Measurements from ENCODE around the gene CDKL4.
"Not testable (repeated sequence)": the region's sequence is repeated elsewhere in the genome, so short reads cannot be mapped to it uniquely, and the experiment has no call there.

Gene CDKL4

DNA sequence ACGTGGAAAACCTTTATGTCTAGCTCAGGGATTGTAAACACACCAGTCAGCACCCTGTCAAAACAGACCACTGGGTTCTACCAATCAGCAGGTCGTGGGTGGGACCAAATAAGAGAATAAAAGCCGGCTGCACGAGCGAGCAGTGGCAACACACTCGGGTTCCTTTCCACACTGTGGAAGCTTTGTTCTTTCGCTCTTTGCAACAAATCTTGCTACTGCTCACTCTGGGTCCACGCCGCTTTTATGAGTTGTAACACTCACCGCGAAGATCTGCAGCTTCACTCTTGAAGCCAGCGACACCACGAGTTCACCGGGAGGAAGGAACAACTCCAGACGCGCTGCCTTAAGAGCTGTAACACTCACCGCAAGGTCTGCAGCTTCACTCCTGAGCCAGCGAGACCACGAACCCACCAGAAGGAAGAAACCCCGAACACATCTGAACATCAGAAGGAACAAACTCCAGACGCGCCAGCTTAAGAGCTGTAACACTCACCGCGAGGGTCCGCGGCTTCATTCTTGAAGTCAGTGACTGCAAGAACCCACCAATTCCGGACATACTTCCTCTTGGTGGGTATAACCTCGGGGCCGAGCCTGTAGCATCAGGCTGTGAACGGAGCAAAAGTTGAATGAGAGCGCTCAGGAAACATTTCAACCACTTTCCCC is 1.3 kb upstream of the CDKL4 start:
- H3K4ac ChIP-seq (ENCODE audit: low read depth in 1 of 2, low read length in 2 of 2); H3K27me3 ChIP-seq (ENCODE audit: control insufficient read depth in 1 of 2, insufficient read depth in 1 of 2, low read length in 2 of 2); H2BK120ac ChIP-seq (ENCODE audit: low read depth, low read length); H3K14ac ChIP-seq (ENCODE audit: low read length in 2 of 2); H2AFZ ChIP-seq (ENCODE audit: low read depth, low read length); H4K8ac ChIP-seq (ENCODE audit: low read length); H3K4me3 ChIP-seq (ENCODE audit: insufficient read depth in 1 of 2, low read depth in 1 of 2, low read length in 2 of 2); H3K4me1 ChIP-seq (ENCODE audit: control insufficient read depth, insufficient read depth, low read depth, low read length); H3K9ac ChIP-seq (ENCODE audit: low read length); H3K79me1 ChIP-seq (replicated peaks; ENCODE audit: low read length, poor library complexity, severe bottlenecking); H4K91ac ChIP-seq (ENCODE audit: low read length); H3K4me2 ChIP-seq (ENCODE audit: low read length, poor library complexity, severe bottlenecking); H3K27ac ChIP-seq (ENCODE audit: low read length, poor library complexity, severe bottlenecking); H2AK5ac ChIP-seq (ENCODE audit: low read length, severe bottlenecking); H3K23ac ChIP-seq (ENCODE audit: low read length in 2 of 2); H3K18ac ChIP-seq (ENCODE audit: low read depth in 1 of 2, low read length in 2 of 2); H2BK5ac ChIP-seq (ENCODE audit: low read depth, low read length, poor library complexity, severe bottlenecking); H2BK15ac ChIP-seq (ENCODE audit: low read depth, poor library complexity, severe bottlenecking); H2BK12ac ChIP-seq (ENCODE audit: low read length in 2 of 2); H3K9me3 ChIP-seq (ENCODE audit: control insufficient read depth, low read length); DNase-seq: not testable (repeated sequence)
- WGBS = 97% methylated on average over 31 of the region's 31 CpGs
- H3K36me3 ChIP-seq (ENCODE audit: control insufficient read depth in 1 of 2, insufficient read depth in 2 of 2, low read depth in 1 of 2, low read length in 2 of 2) = peaks cover 13 to 25% of the 10 kb centered on the region in 2 experiments

DNA sequence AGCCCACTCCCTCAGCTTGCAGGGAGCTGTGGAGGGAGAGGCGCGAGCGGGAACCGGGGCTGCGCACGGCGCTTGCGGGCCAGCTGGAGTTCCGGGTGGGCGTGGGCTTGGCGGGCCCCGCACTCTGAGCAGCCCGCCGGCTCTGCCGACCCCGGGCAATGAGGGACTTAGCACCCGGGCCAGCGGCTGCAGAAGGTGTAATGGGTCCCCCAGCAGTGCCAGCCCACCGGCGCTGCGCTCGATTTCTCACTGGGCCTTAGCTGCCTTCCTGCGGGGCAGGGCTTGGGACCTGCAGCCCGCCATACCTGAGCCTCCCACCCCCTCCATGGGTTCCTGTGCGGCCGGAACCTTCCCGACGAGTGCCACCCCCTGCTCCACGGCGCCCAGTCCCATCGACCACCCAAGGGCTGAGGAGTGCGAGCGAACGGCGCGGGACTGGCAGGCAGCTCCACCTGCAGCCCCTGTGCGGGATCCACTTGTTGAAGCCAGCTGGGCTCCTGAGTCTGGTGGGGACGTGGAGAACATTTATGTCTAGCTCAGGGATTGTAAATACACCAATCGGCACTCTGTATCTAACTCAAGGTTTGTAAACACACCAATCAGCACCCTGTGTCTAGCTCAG is 582 bp upstream of the CDKL4 start:
- H2AFZ ChIP-seq (ENCODE audit: low read depth, low read length); H2BK5ac ChIP-seq (ENCODE audit: low read depth, low read length, poor library complexity, severe bottlenecking); H3K9me3 ChIP-seq (ENCODE audit: control insufficient read depth, low read length); H3K18ac ChIP-seq (ENCODE audit: low read depth in 1 of 2, low read length in 2 of 2); H3K4ac ChIP-seq (ENCODE audit: low read depth in 1 of 2, low read length in 2 of 2); H3K4me3 ChIP-seq (ENCODE audit: insufficient read depth in 1 of 2, low read depth in 1 of 2, low read length in 2 of 2); H2BK12ac ChIP-seq (ENCODE audit: low read length in 2 of 2); H2AK5ac ChIP-seq (ENCODE audit: low read length, severe bottlenecking); H3K9ac ChIP-seq (ENCODE audit: low read length); H3K27me3 ChIP-seq (ENCODE audit: control insufficient read depth in 1 of 2, insufficient read depth in 1 of 2, low read length in 2 of 2); H3K79me1 ChIP-seq (replicated peaks; ENCODE audit: low read length, poor library complexity, severe bottlenecking); DNase-seq; H3K23ac ChIP-seq (ENCODE audit: low read length in 2 of 2); H4K91ac ChIP-seq (ENCODE audit: low read length); H2BK15ac ChIP-seq (ENCODE audit: low read depth, poor library complexity, severe bottlenecking); H3K4me1 ChIP-seq (ENCODE audit: control insufficient read depth, insufficient read depth, low read depth, low read length); H3K4me2 ChIP-seq (ENCODE audit: low read length, poor library complexity, severe bottlenecking); H2BK120ac ChIP-seq (ENCODE audit: low read depth, low read length); H3K14ac ChIP-seq (ENCODE audit: low read length in 2 of 2); H3K27ac ChIP-seq (ENCODE audit: low read length, poor library complexity, severe bottlenecking); H4K8ac ChIP-seq (ENCODE audit: low read length): not testable (repeated sequence)
- WGBS = over 99% methylated on average over 39 of the region's 39 CpGs
- H3K36me3 ChIP-seq (ENCODE audit: control insufficient read depth in 1 of 2, insufficient read depth in 2 of 2, low read depth in 1 of 2, low read length in 2 of 2) = peaks cover 13 to 18% of the 10 kb centered on the region in 2 experiments

DNA sequence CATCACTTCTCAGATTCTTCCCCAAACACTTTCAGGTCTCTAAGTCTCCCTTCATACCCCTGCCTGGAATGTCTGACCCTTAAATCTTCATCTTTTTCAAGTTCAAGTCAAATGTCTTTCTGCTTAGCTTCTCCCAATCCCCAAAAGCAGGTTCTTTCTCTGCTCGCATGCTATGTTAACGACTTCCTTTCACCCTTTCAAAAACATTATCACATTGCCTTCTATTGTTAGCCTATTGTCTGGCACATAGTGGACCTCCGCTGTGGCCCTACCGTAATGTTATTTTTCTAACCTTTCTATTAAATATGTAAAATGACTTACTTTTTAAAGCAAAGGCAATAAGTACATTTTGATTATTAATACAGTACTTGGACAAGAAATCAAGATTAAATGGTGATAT is 2.2 kb downstream of the CDKL4 start:
- no peak overlapping the region for H3K4me3 ChIP-seq (ENCODE audit: insufficient read depth in 1 of 2, low read depth in 1 of 2, low read length in 2 of 2)
- no peak overlapping the region for H3K27ac ChIP-seq (ENCODE audit: low read length, poor library complexity, severe bottlenecking)
- H4K8ac ChIP-seq (ENCODE audit: low read length) = no peak overlapping the region
- H2AK5ac ChIP-seq (ENCODE audit: low read length, severe bottlenecking) = no peak overlapping the region
- WGBS = 61% methylated on average over 2 of the region's 4 CpGs
- no peak overlapping the region for H3K4me2 ChIP-seq (ENCODE audit: low read length, poor library complexity, severe bottlenecking)
- H3K14ac ChIP-seq (ENCODE audit: low read length in 2 of 2) = no peak overlapping the region
- no peak overlapping the region for H2BK12ac ChIP-seq (ENCODE audit: low read length in 2 of 2)
- H2AFZ ChIP-seq (ENCODE audit: low read depth, low read length) = no peak overlapping the region
- no peak overlapping the region for H3K23ac ChIP-seq (ENCODE audit: low read length in 2 of 2)
- no peak overlapping the region for H2BK120ac ChIP-seq (ENCODE audit: low read depth, low read length)
- peaks cover 0 to 13% of the 10 kb centered on the region in 2 experiments for H3K36me3 ChIP-seq (ENCODE audit: control insufficient read depth in 1 of 2, insufficient read depth in 2 of 2, low read depth in 1 of 2, low read length in 2 of 2)
- DNase-seq = no peak
- H3K18ac ChIP-seq (ENCODE audit: low read depth in 1 of 2, low read length in 2 of 2) = no peak overlapping the region
- H2BK5ac ChIP-seq (ENCODE audit: low read depth, low read length, poor library complexity, severe bottlenecking) = no peak overlapping the region
- no peaks in the 10 kb centered on the region for H3K9me3 ChIP-seq (ENCODE audit: control insufficient read depth, low read length)
- no peaks in the 10 kb centered on the region for H3K27me3 ChIP-seq (ENCODE audit: control insufficient read depth in 1 of 2, insufficient read depth in 1 of 2, low read length in 2 of 2)
- H4K91ac ChIP-seq (ENCODE audit: low read length) = no peak overlapping the region
- no peak overlapping the region for H3K9ac ChIP-seq (ENCODE audit: low read length)
- no peak overlapping the region for H3K4ac ChIP-seq (ENCODE audit: low read depth in 1 of 2, low read length in 2 of 2)
- no peaks in the 10 kb centered on the region for H3K79me1 ChIP-seq (replicated peaks; ENCODE audit: low read length, poor library complexity, severe bottlenecking)
- H3K4me1 ChIP-seq (ENCODE audit: control insufficient read depth, insufficient read depth, low read depth, low read length) = peaks cover 1% of the 10 kb centered on the region
- no peak overlapping the region for H2BK15ac ChIP-seq (ENCODE audit: low read depth, poor library complexity, severe bottlenecking)

DNA sequence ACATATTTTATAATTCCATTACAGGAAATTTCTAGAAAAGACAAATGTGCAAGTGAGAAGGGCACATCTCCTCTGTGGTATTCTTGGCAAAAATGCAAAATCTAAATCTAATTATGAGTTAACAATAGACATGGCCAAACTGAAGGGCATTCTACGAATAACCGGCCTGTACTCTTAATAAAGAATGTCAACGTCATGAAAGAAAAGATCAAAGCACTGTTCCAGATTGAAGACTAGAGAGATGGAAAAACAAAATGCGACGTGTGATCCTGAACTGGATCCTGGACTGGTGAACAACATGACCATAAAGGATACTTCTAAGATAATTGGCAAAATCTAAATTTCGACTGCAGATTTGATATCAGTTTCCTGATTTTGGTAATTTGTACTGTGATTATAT is 3.0 kb downstream of the CDKL4 start:
- DNase-seq = no peak
- no peak overlapping the region for H3K18ac ChIP-seq (ENCODE audit: low read depth in 1 of 2, low read length in 2 of 2)
- no peak overlapping the region for H3K14ac ChIP-seq (ENCODE audit: low read length in 2 of 2)
- H4K91ac ChIP-seq (ENCODE audit: low read length) = no peak overlapping the region
- no peak overlapping the region for H3K4me3 ChIP-seq (ENCODE audit: insufficient read depth in 1 of 2, low read depth in 1 of 2, low read length in 2 of 2)
- H2BK5ac ChIP-seq (ENCODE audit: low read depth, low read length, poor library complexity, severe bottlenecking) = no peak overlapping the region
- no peak overlapping the region for H3K9ac ChIP-seq (ENCODE audit: low read length)
- H3K27me3 ChIP-seq (ENCODE audit: control insufficient read depth in 1 of 2, insufficient read depth in 1 of 2, low read length in 2 of 2) = no peaks in the 10 kb centered on the region
- no peak overlapping the region for H2BK120ac ChIP-seq (ENCODE audit: low read depth, low read length)
- H3K4ac ChIP-seq (ENCODE audit: low read depth in 1 of 2, low read length in 2 of 2) = no peak overlapping the region
- peaks cover 1% of the 10 kb centered on the region for H3K4me1 ChIP-seq (ENCODE audit: control insufficient read depth, insufficient read depth, low read depth, low read length)
- H3K9me3 ChIP-seq (ENCODE audit: control insufficient read depth, low read length) = no peaks in the 10 kb centered on the region
- no peak overlapping the region for H2AK5ac ChIP-seq (ENCODE audit: low read length, severe bottlenecking)
- no peaks in the 10 kb centered on the region for H3K79me1 ChIP-seq (replicated peaks; ENCODE audit: low read length, poor library complexity, severe bottlenecking)
- H3K36me3 ChIP-seq (ENCODE audit: control insufficient read depth in 1 of 2, insufficient read depth in 2 of 2, low read depth in 1 of 2, low read length in 2 of 2) = peaks cover 0 to 13% of the 10 kb centered on the region in 2 experiments
- no peak overlapping the region for H2AFZ ChIP-seq (ENCODE audit: low read depth, low read length)
- 98% methylated on average over 5 of the region's 6 CpGs for WGBS
- H2BK15ac ChIP-seq (ENCODE audit: low read depth, poor library complexity, severe bottlenecking) = no peak overlapping the region
- H3K23ac ChIP-seq (ENCODE audit: low read length in 2 of 2) = no peak overlapping the region
- H4K8ac ChIP-seq (ENCODE audit: low read length) = no peak overlapping the region
- H2BK12ac ChIP-seq (ENCODE audit: low read length in 2 of 2) = no peak overlapping the region
- no peak overlapping the region for H3K4me2 ChIP-seq (ENCODE audit: low read length, poor library complexity, severe bottlenecking)
- H3K27ac ChIP-seq (ENCODE audit: low read length, poor library complexity, severe bottlenecking) = no peak overlapping the region

Data from mesenchymal stem cell (in vitro differentiated cells and primary cell).